Subcutaneous abdominal adipose tissue (tissue), 5 donors: ENCODE measurements around the gene POR.
"Not testable (repeated sequence)": the region's sequence is repeated elsewhere in the genome, so short reads cannot be mapped to it uniquely, and the experiment has no call there.

Source experiments
- H3K27ac ChIP-seq: one replicate; pipeline ENCODE4 v1.7.0; 2013; ENCODE audit warnings: low read depth, mild to moderate bottlenecking, inconsistent platforms, low read length, moderate library complexity
- H3K27me3 ChIP-seq, 5 donors: one replicate each; pipeline ENCODE4 v1.7.0; 2013; ENCODE audit warnings: low read length in 5 of 5, inconsistent platforms in 1 of 5; ENCODE audit not compliant: control insufficient read depth in 5 of 5, insufficient read depth in 4 of 5
- H3K36me3 ChIP-seq, 5 donors: one replicate each; pipeline ENCODE4 v1.7.0; 2013; ENCODE audit warnings: low read length in 5 of 5; ENCODE audit not compliant: control insufficient read depth in 5 of 5, insufficient read depth in 5 of 5
- H3K4me1 ChIP-seq, 5 donors: one replicate each; pipeline ENCODE4 v1.7.0; 2013; ENCODE audit warnings: low read length in 5 of 5, mild to moderate bottlenecking in 3 of 5, moderate library complexity in 1 of 5; ENCODE audit not compliant: control insufficient read depth in 5 of 5, insufficient read depth in 5 of 5
- H3K4me3 ChIP-seq, 5 donors: one replicate each; pipeline ENCODE4 v1.7.0; 2013; ENCODE audit warnings: low read length in 5 of 5, low read depth in 1 of 5
- H3K9ac ChIP-seq, 5 donors: one replicate each; pipeline ENCODE4 v1.7.0; 2013; ENCODE audit warnings: low read length in 5 of 5, mild to moderate bottlenecking in 4 of 5, moderate library complexity in 3 of 5
- H3K9me3 ChIP-seq, 5 donors: one replicate each; pipeline ENCODE4 v1.7.0; 2013; ENCODE audit warnings: low read length in 5 of 5; ENCODE audit not compliant: control insufficient read depth in 5 of 5
- donor health status: healthy.
- donor health status: healthy.
- donor health status: healthy.
- donor health status: healthy.
- donor health status: healthy.

Gene POR

DNA sequence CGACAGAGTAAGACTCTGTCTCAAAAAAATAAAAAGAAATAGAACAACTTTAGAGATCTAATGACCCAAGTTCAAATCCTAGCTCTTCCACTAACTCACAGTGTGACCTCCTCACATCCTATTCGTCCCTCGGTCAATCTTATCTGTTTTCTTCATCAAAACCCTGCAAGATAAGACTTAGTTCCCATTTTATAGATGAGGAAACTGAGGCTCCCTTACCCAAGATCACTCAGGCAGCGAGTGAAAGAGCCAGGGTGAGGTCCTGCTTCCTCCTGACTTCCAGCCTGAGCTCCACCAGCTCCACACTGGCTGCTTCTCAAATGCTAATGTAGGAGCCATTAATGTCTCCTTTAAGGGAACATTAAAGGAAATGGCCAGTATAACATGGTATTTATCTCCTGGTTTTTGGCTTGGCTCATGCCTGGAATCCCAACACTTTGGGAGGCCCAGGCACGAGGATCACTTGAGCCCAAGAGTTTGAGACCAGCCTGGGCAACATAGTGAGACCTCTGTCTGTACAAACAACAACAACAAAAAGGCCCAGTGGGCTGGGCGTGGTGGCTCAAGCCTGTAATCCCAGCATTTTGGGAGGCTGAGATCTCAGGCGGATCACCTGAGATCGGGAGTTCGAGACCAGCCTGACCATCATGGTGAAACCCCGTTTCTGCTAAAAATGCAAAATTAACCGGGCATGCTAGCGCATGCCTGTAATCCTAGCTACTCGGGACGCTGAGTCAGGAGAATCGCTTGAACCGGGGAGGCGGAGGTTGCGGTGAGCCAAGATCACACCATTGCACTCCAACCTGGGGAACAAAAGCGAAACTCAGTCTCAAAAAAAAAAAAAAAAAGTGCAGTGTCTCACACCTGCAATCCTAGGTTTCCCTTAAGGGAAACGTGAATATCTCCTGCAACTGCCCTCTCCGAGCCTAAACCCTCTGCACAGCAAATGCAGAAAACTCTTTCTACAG lies 39.6 kb upstream of the POR start:
- Histone ChIP-seq H3K36me3 (no peaks in the 10 kb centered on the region), H3K27ac (no peak overlapping the region), H3K4me3 (no peak overlapping the region), H3K4me1 (peaks cover 8 to 48% (median 37%) of the 10 kb centered on the region in 5 donors), H3K9me3 (no peaks in the 10 kb centered on the region), H3K9ac (no peak overlapping the region), H3K27me3 (no peaks in the 10 kb centered on the region)

DNA sequence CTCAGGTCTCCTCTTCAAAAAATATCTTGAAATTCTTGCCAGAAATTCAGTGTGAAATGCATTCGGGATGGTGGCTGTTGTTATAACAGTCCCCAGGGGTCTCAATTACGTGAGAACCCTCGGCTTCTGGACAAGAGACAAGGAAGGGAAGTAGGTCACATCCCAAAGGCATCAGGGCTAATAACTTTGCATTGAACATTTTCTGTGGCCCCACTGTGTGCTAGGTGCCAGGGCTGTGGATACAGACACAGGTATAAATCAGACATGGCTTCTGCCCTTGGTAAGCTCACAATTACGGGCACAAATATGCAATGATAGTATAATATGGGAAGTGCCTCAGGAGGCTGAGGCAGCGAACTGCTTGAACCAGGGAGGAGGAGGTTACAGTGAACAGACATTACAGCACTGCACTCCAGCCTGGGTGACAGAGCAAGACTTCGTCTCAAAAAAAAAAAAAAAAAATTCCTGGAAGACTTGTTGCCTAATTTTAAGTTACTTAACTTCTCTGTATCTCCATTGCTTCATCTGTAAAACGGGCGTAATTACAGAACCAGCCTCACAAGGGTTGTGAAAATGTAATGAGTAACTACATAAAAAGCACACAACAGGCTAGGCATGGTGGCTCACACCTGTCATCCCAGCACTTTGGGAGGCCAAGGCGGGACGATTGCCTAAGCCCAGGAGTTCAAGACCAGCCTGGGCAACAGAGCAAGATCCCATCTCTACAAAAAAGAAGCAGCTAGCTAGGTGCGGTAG lies 38.7 kb upstream of the POR start:
- H3K27ac ChIP-seq: no peak overlapping the region
- H3K9ac ChIP-seq: no peak overlapping the region
- H3K9me3 ChIP-seq: no peaks in the 10 kb centered on the region
- no peaks in the 10 kb centered on the region for H3K27me3 ChIP-seq
- peaks cover 8 to 50% (median 38%) of the 10 kb centered on the region in 5 donors for H3K4me1 ChIP-seq
- H3K4me3 ChIP-seq: no peak overlapping the region
- H3K36me3 ChIP-seq: peaks cover 0 to 2% (median 2%) of the 10 kb centered on the region in 5 donors

DNA sequence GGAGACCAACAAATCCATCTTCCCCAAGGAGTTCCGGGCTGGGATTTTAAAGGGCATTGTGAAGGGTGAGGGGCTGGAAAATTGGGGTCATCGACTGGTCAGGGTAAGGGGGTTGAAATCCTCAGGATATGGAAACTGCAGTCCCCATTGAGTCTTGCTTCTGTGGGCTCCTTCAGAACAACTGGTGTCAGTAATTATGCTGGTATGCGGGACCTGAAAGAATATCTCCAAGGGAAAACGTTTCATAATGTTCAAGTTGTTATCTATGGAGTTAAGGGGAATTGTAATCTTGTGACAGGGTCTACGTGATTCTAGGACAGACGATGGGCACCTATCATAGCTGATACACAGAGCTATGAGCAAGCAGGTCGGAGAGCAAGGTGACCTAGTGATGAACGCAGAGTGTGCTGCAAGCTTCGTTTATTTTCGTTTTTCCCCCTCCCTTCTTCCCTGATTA lies 36.6 kb upstream of the POR start:
- Histone ChIP-seq H3K9ac (peak overlapping the region in 4 of 5 donors; percentile 30 to 90 (median 63)), H3K4me1 (peaks cover 6 to 36% (median 29%) of the 10 kb centered on the region in 5 donors), H3K27ac (peak overlapping the region; percentile 91), H3K36me3 (peaks cover 0 to 22% (median 18%) of the 10 kb centered on the region in 5 donors), H3K9me3 (no peaks in the 10 kb centered on the region), H3K4me3 (peak overlapping the region; percentile 59 to 84 (median 70)), H3K27me3 (no peaks in the 10 kb centered on the region)

DNA sequence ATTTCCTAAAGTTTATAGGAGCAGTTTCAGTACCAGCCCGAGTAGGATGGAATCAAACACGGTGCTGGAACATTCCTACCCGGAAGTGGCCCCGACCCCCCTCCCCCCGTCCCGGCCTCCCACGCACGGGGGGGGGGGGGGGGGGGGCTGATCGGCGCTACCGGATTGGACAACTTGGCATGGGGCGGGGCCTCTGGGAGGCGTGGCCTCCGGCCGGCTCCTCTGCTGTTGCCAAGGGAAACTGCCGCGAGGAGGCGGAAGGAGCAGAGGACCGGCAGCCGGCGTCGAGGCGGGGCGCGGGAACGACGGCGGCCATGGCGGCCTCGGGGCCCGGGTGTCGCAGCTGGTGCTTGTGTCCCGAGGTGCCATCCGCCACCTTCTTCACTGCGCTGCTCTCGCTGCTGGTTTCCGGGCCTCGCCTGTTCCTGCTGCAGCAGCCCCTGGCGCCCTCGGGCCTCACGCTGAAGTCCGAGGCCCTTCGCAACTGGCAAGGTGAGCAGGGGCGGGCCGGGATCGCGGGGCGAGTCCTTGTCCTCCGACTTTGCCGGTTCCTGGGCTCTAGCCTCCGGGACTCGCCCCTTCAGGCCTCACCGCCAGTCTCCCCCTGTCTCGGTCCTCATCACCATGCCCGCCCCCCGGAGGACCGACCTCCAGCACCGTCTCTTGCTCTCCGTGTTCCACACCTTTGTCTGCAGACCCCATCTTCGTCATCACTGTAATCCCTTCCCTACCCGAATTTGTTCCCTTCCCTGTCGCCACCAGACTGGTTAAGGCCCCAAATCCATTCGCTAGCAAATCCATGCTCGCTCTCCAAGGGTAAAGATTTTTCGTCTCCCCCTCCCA lies 36.0 kb upstream of the POR start, which contains the start of gene RHBDD2:
Gene RHBDD2, plus strand, starts transcription at position 266 of the 843 bp plus-strand sequence. Its CDS starts 49 bp downstream, at position 315.
- Histone ChIP-seq H3K36me3 (peaks cover 0 to 27% (median 22%) of the 10 kb centered on the region in 5 donors), H3K9me3 (no peaks in the 10 kb centered on the region), H3K4me3 (peak within 1 kb of the TSS; percentile 70 to 94 (median 89)), H3K27ac (peak within 1 kb of the TSS; percentile 91), H3K4me1 (peaks cover 6 to 36% (median 29%) of the 10 kb centered on the region in 5 donors), H3K27me3 (no peaks in the 10 kb centered on the region), H3K9ac (peak within 1 kb of the TSS; percentile 65 to 95 (median 88))

DNA sequence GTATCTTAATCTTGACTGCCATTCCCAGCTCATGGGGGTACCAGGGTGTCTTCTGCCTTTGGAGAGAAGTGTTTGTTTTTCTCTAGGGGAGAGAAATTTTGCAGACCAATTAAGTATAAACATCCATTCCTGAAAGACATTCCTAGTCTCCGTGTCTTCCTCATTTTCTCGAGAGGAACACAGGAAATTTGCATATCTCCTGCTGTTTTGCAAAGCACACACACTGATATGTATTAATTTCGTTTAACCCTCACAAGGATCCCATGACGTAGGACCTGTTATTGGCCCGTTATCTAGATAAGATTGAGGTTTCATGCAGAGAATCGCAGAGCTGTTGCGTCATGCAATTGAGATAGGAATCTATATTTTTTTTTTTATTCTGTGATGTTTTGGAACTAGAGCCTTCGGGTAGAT lies 35.2 kb upstream of the POR start:
- Histone ChIP-seq H3K9ac (peak overlapping the region; percentile 65 to 95 (median 73)), H3K4me3 (peak overlapping the region; percentile 70 to 94 (median 89)), H3K36me3 (peaks cover 0 to 35% (median 30%) of the 10 kb centered on the region in 5 donors), H3K9me3 (no peaks in the 10 kb centered on the region), H3K27ac (peak overlapping the region; percentile 79), H3K27me3 (no peaks in the 10 kb centered on the region), H3K4me1 (peaks cover 6 to 36% (median 29%) of the 10 kb centered on the region in 5 donors)

DNA sequence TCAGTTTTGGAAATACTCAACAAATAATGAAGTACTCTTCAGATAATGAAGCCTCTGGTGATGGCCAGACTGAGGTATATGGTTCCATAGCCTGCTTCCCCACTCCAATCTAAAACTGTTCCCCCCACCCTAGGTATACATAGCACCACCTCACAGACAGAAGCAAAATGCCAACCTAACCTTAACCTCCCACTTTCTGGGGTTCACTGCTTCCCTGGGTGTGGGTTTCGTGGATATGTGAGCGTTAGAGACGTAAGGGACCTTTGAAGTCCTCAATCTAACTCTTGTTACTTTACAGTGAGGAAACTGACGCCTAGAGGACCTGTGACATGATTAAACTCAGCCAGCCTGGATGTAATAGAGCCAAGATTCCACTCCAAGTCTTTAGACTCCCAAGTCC lies 34.7 kb upstream of the POR start:
- Histone ChIP-seq H3K27me3 (no peaks in the 10 kb centered on the region), H3K4me1 (peaks cover 6 to 36% (median 29%) of the 10 kb centered on the region in 5 donors), H3K4me3 (peak overlapping the region in 2 of 5 donors; percentile 19 to 91), H3K9ac (peak overlapping the region in 1 of 5 donors; percentile 27), H3K27ac (peak overlapping the region; percentile 58), H3K9me3 (no peaks in the 10 kb centered on the region), H3K36me3 (peaks cover 0 to 40% (median 34%) of the 10 kb centered on the region in 5 donors)

DNA sequence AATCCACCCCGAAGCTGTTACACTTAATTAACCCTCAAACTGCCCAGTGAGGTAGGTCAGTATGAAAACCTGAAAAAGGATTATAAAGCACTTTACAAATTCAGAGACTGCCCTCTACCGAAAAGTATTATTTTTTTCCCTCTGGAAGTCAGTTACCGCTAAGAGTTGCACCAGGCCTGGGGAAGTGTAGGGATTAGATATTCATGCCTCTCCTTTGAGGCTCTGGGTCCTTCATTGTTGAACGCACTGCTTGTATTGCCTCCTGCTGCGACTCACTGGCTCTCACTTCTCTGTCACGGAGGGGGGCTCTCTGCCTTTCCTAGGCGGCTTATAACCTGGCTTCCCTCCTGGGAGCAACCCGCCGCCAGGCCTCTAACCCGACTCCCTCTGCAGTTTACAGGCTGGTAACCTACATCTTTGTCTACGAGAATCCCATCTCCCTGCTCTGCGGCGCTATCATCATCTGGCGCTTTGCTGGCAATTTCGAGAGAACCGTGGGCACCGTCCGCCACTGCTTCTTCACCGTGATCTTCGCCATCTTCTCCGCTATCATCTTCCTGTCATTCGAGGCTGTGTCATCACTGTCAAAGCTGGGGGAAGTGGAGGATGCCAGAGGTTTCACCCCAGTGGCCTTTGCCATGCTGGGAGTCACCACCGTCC lies 33.4 kb upstream of the POR start:
- Histone ChIP-seq H3K36me3 (peaks cover 0 to 53% (median 45%) of the 10 kb centered on the region in 5 donors), H3K9ac (no peak overlapping the region), H3K4me3 (no peak overlapping the region), H3K4me1 (peaks cover 6 to 31% (median 25%) of the 10 kb centered on the region in 5 donors), H3K27ac (no peak overlapping the region), H3K27me3 (no peaks in the 10 kb centered on the region), H3K9me3 (no peaks in the 10 kb centered on the region)

DNA sequence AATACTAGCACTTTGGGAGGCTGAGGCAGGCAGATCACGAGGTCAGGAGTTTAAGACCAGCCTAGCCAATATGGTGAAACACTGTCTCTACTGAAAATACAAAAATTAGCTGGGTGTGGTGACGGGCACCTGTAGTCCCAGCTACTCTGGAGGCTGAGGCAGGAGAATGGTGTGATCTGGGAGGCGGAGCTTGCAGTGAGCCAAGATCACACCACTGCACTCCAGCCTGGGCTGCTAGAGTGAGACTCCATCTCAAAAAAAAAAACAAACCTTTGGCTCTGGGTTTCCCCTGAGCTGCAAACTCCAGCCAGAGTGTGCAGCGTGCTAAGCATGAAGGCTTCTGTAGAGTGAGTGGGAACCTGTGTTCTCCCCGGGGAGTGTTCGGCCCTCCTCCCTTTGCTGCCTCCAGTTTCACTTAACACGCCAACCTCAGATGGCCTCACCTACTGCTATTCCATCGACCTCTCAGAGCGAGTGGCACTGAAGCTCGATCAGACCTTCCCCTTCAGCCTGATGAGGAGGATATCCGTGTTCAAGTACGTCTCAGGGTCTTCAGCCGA lies 31.6 kb upstream of the POR start:
- H3K9ac ChIP-seq, H3K9me3 ChIP-seq, H3K27me3 ChIP-seq, H3K4me3 ChIP-seq, H3K27ac ChIP-seq: not testable (repeated sequence)
- Histone ChIP-seq H3K4me1 (peaks cover 6 to 28% (median 26%) of the 10 kb centered on the region in 5 donors), H3K36me3 (peaks cover 0 to 68% (median 57%) of the 10 kb centered on the region in 5 donors)
